Measurements from ENCODE around the gene SMAD7. TPM values are rescaled to one million over a fixed set of nuclear protein-coding genes. Genes with fewer than 3 reads are reported as not detected.

Gene SMAD7
- total and polyA plus RNA-seq, 2 experiments from 2014 or later, result 11.8 to 29.8 TPM

DNA sequence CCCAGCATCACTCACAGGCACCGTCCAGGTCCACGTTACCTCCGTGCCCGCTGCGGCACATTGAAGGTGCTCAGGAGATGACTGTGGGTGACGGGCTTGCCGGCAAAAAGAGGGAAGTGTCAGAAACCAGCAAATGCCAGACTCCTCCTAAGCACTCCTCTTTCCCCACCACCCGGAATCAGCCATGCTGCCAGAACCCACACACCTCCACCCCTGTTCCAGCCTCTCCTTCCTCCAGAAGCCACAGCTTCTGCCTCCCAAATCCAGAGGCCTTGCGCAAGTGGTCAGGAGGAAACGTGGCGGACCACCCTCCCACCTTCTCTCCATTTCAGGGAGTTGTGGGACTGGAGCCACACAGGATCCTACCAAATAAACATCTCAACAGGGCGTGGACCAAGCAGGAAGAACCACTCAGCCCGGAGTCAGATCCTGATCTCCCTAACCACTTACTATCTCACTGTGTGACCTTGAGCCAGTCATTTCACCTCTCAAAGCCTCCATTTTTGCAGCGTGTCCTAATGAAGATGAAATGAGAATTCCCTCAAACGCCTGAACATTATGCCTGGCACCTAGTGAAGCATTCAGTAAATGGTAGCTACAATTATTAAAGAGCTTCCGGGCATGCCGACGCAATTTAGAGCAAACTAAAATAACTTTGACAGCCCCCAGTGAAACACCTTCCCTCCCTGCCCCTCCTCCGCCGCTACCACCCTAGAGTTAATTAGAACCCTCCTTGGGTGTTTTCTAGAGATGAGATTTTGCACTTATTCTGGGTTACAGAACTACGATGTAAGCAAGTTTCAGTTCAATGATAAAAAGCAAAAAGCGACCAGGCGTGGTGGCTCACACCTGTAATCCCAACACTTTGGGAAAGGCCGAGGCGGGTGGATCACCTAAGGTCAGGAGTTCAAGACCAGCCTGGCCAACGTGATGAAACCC is 32.9 kb downstream of the SMAD7 start:
- H3K27ac ChIP-seq (ENCODE audit: low read depth), result 0 out of 2 replicates have a peak overlapping the region, but pooled peaks have one; percentile 50
- peaks cover 25% of the 10 kb centered on the region for H3K36me3 Mint-ChIP-seq (ENCODE audit: low read depth)
- no peak overlapping the region for H3K27ac Mint-ChIP-seq
- no peaks in the 10 kb centered on the region for H3K9me2 ChIP-seq (ENCODE audit: insufficient read depth)
- H3K27me3 Mint-ChIP-seq (ENCODE audit: insufficient read depth, low read depth, poor library complexity), result peaks cover 14% of the 10 kb centered on the region
- ATAC-seq, result no peak
- H3K36me3 ChIP-seq (ENCODE audit: insufficient read depth), result no peaks in the 10 kb centered on the region
- no peaks in the 10 kb centered on the region; the same call in 2 of the 3 replicates for H3K9me3 Mint-ChIP-seq
- H3F3A ChIP-seq (replicated peaks; ENCODE audit: low read depth), result peaks cover 19% of the 10 kb centered on the region
- no peaks in the 10 kb centered on the region for H3K27me3 ChIP-seq (ENCODE audit: insufficient read depth)
- H4K20me1 ChIP-seq (replicated peaks; ENCODE audit: insufficient read depth), result peaks cover 19% of the 10 kb centered on the region
- DNase-seq (ENCODE audit: low spot score), result no peak
- H3K4me1 ChIP-seq (ENCODE audit: insufficient read depth), result peaks cover 15% of the 10 kb centered on the region; the same call in 1 of the 2 replicates
- H3K4me3 Mint-ChIP-seq, result no peak overlapping the region
- H3K79me2 ChIP-seq (replicated peaks; ENCODE audit: insufficient read depth), result peaks cover 28% of the 10 kb centered on the region
- H3K4me3 ChIP-seq, result no peak overlapping the region
- no peak overlapping the region for H3K4me2 ChIP-seq
- H3K4me1 Mint-ChIP-seq, result peaks cover 32% of the 10 kb centered on the region
- TF ChIP-seq, protein P1, sequence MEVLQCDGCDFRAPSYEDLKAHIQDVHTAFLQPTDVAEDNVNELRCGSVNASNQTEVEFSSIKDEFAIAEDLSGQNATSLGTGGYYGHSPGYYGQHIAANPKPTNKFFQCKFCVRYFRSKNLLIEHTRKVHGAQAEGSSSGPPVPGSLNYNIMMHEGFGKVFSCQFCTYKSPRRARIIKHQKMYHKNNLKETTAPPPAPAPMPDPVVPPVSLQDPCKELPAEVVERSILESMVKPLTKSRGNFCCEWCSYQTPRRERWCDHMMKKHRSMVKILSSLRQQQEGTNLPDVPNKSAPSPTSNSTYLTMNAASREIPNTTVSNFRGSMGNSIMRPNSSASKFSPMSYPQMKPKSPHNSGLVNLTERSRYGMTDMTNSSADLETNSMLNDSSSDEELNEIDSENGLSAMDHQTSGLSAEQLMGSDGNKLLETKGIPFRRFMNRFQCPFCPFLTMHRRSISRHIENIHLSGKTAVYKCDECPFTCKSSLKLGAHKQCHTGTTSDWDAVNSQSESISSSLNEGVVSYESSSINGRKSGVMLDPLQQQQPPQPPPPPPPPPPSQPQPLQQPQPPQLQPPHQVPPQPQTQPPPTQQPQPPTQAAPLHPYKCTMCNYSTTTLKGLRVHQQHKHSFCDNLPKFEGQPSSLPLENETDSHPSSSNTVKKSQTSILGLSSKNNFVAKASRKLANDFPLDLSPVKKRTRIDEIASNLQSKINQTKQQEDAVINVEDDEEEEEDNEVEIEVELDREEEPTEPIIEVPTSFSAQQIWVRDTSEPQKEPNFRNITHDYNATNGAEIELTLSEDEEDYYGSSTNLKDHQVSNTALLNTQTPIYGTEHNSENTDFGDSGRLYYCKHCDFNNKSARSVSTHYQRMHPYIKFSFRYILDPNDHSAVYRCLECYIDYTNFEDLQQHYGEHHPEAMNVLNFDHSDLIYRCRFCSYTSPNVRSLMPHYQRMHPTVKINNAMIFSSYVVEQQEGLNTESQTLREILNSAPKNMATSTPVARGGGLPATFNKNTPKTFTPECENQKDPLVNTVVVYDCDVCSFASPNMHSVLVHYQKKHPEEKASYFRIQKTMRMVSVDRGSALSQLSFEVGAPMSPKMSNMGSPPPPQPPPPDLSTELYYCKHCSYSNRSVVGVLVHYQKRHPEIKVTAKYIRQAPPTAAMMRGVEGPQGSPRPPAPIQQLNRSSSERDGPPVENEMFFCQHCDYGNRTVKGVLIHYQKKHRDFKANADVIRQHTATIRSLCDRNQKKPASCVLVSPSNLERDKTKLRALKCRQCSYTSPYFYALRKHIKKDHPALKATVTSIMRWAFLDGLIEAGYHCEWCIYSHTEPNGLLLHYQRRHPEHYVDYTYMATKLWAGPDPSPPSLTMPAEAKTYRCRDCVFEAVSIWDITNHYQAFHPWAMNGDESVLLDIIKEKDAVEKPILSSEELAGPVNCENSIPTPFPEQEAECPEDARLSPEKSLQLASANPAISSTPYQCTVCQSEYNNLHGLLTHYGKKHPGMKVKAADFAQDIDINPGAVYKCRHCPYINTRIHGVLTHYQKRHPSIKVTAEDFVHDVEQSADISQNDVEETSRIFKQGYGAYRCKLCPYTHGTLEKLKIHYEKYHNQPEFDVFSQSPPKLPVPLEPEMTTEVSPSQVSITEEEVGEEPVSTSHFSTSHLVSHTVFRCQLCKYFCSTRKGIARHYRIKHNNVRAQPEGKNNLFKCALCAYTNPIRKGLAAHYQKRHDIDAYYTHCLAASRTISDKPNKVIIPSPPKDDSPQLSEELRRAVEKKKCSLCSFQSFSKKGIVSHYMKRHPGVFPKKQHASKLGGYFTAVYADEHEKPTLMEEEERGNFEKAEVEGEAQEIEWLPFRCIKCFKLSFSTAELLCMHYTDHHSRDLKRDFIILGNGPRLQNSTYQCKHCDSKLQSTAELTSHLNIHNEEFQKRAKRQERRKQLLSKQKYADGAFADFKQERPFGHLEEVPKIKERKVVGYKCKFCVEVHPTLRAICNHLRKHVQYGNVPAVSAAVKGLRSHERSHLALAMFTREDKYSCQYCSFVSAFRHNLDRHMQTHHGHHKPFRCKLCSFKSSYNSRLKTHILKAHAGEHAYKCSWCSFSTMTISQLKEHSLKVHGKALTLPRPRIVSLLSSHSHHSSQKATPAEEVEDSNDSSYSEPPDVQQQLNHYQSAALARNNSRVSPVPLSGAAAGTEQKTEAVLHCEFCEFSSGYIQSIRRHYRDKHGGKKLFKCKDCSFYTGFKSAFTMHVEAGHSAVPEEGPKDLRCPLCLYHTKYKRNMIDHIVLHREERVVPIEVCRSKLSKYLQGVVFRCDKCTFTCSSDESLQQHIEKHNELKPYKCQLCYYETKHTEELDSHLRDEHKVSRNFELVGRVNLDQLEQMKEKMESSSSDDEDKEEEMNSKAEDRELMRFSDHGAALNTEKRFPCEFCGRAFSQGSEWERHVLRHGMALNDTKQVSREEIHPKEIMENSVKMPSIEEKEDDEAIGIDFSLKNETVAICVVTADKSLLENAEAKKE (CRISPR knock-in tag; IDR thresholded peaks at IDR 0.05), result no peak
- TF ChIP-seq POLR2AphosphoS5 (IDR thresholded peaks at IDR 0.05; ENCODE audit: low read depth) (no peak), EZH2phosphoT487 (IDR thresholded peaks at IDR 0.05; ENCODE audit: unreplicated experiment) (no peak), JUNB (IDR thresholded peaks at IDR 0.05; ENCODE audit: unreplicated experiment) (no peak), NANOG (IDR thresholded peaks at IDR 0.05; ENCODE audit: borderline replicate concordance) (no peak), STAT1 (IDR thresholded peaks at IDR 0.05; ENCODE audit: unreplicated experiment) (no peak), ZNF331 (CRISPR knock-in tag; IDR thresholded peaks at IDR 0.05; ENCODE audit: low read depth) (no peak), ZNF114 (CRISPR knock-in tag; IDR thresholded peaks at IDR 0.05) (no peak), EZH2 (IDR thresholded peaks at IDR 0.05; ENCODE audit: low read depth, unreplicated experiment) (no peak), CREB1 (CRISPR knock-in tag; IDR thresholded peaks at IDR 0.05; ENCODE audit: low read depth) (no peak)
- TF ChIP-seq, protein P2, sequence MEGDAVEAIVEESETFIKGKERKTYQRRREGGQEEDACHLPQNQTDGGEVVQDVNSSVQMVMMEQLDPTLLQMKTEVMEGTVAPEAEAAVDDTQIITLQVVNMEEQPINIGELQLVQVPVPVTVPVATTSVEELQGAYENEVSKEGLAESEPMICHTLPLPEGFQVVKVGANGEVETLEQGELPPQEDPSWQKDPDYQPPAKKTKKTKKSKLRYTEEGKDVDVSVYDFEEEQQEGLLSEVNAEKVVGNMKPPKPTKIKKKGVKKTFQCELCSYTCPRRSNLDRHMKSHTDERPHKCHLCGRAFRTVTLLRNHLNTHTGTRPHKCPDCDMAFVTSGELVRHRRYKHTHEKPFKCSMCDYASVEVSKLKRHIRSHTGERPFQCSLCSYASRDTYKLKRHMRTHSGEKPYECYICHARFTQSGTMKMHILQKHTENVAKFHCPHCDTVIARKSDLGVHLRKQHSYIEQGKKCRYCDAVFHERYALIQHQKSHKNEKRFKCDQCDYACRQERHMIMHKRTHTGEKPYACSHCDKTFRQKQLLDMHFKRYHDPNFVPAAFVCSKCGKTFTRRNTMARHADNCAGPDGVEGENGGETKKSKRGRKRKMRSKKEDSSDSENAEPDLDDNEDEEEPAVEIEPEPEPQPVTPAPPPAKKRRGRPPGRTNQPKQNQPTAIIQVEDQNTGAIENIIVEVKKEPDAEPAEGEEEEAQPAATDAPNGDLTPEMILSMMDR (conservative IDR thresholded peaks at IDR 0.05; ENCODE audit: low read depth in 2 of 2), result no peak
- TF ChIP-seq, protein P3, sequence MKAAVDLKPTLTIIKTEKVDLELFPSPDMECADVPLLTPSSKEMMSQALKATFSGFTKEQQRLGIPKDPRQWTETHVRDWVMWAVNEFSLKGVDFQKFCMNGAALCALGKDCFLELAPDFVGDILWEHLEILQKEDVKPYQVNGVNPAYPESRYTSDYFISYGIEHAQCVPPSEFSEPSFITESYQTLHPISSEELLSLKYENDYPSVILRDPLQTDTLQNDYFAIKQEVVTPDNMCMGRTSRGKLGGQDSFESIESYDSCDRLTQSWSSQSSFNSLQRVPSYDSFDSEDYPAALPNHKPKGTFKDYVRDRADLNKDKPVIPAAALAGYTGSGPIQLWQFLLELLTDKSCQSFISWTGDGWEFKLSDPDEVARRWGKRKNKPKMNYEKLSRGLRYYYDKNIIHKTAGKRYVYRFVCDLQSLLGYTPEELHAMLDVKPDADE (IDR thresholded peaks at IDR 0.05), result no peak
- TF ChIP-seq, protein P4, sequence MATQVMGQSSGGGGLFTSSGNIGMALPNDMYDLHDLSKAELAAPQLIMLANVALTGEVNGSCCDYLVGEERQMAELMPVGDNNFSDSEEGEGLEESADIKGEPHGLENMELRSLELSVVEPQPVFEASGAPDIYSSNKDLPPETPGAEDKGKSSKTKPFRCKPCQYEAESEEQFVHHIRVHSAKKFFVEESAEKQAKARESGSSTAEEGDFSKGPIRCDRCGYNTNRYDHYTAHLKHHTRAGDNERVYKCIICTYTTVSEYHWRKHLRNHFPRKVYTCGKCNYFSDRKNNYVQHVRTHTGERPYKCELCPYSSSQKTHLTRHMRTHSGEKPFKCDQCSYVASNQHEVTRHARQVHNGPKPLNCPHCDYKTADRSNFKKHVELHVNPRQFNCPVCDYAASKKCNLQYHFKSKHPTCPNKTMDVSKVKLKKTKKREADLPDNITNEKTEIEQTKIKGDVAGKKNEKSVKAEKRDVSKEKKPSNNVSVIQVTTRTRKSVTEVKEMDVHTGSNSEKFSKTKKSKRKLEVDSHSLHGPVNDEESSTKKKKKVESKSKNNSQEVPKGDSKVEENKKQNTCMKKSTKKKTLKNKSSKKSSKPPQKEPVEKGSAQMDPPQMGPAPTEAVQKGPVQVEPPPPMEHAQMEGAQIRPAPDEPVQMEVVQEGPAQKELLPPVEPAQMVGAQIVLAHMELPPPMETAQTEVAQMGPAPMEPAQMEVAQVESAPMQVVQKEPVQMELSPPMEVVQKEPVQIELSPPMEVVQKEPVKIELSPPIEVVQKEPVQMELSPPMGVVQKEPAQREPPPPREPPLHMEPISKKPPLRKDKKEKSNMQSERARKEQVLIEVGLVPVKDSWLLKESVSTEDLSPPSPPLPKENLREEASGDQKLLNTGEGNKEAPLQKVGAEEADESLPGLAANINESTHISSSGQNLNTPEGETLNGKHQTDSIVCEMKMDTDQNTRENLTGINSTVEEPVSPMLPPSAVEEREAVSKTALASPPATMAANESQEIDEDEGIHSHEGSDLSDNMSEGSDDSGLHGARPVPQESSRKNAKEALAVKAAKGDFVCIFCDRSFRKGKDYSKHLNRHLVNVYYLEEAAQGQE (IDR thresholded peaks at IDR 0.05; ENCODE audit: unreplicated experiment), result no peak
- H2AFZ ChIP-seq, result no peak overlapping the region
